HG03439 (cell line): ENCODE results near the gene DCXR.

Experiments
- ATAC-seq: cut with Tn5 transposase; IDR thresholded peaks from one replicate; pipeline ENCODE4 v1.9.1; 2021; ENCODE audit warnings: mild to moderate bottlenecking, moderate library complexity; ENCODE audit not compliant: unreplicated experiment

Gene DCXR

DNA sequence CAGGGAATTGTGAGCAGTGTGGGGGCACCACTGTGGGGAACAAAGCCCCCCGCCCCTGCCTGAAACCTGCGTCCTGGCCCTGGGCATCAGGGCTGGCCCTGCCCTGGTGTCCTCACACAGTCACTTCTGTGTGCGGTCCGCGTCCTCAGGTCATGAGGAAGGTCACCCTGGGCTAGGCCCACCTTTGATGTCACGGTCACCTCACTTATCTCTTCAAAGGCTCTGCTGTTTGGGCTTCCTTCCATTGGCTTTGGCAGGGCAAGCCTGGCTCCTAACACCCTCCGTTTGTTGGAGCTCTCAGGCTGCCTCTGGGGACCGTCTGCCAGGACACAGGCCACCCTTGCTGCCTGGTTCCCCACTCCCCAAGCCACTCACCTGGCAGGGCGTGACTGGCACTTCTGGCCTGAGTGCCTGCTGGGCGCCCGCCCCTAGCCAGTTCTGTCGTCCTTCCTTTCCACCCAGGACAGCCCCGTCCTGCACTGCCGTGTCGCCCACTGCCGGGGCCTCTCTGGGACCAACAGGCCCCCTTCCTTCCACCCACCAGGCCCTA is 23.6 kb downstream of the DCXR start:
- ATAC-seq: no peak

DNA sequence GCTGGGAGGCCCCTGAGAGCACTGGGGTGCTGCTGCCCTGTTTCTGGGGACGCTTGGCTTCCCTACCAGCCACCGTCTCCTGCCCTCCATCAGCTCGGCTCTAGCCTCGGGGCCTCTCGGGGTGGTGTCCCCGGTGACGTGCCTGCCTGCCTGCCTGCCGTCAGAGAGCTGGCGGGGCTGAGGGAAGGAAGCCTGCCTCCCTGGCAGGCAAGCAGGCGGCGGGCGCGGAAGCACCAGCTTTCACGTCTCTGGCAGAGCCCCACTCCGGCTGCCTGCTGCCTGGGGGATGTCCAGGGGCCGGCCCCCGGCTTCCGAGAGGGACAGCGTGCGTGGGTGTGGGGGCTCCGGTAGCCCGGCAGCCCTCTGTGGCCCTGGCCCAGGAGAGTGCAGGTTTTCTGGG is 24.2 kb downstream of the DCXR start:
- ATAC-seq: no peak

DNA sequence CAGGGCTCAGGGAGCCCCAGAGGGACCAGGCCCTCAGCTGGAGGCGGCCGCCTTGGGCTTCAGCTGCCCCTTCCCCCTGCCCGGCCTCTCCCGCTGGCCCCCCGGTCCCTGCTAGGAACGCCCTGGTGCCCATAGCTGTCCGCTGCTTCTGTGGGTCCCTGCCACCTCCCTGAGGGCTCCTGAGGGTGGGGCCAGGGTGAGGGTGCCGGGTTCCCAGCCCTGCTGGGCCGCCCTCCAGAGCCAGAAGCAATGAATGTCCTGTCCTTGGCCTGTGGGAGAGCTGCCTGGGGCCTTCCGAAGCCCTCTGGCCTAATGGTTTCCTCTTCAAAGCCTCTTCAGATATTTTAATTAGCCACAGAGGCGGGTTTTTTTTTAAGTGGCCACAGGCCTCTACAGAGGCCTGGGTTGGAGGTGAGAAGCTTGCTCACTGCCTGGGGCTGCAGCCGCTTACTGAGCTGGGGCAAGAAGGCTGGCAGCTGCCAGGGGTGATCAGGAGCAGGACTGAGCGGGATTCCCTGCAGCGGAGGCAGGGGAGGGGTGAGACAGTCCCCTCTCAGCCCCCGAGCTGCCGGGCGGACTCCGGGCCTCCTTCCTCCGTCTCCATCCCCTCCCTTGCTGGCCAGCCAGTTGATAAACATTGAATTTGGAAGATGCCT is 24.7 kb downstream of the DCXR start:
- no peak for ATAC-seq

DNA sequence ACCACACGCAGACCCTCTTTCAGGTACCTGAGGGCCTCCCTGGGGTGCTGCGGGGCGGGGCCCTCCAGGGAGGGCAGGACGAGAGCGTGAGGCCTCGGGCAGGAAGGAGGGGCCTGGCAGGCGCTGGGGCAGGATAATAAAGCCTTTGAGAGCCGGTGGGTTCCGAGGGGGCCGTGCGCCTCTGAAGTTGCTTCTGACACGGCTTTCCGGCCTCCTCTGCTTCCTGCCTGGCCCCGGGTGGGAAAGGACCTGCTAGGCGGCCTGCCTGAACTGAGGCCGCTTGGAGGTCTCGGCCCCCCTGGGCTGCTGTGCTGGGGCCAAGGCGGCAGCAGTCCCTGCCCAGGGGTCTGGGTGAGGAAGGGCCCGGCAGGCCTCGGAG is 25.2 kb downstream of the DCXR start:
- ATAC-seq: no peak

DNA sequence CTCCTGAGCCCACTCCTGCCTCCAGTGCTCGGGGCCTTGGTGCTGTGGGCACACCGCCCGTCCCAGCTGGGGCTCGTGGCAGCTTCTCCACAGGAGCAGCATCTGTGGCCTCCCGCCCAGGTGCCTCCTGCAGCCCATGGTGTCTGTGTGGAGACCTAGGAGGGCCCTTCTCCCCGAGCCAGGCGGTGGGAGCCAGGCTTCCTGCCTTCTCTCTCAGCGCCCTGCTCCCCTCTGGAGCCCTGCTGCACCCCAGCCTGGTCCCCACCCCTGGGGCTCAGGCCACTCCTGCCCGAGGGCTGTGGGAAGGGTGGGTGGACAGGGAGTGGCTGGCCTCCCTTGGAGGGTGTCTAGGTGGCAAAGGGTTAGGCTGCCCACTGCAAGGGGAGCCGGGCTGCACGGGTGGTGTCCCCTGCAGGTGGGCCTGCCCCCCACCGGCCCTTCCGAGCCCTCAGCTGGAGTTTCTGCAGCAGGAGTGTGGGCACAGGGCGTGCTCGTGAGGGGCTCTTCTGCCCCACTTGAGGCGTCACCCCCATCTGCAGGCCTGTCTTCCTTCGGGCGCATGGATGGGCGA is 25.8 kb downstream of the DCXR start:
- ATAC-seq: no peak

DNA sequence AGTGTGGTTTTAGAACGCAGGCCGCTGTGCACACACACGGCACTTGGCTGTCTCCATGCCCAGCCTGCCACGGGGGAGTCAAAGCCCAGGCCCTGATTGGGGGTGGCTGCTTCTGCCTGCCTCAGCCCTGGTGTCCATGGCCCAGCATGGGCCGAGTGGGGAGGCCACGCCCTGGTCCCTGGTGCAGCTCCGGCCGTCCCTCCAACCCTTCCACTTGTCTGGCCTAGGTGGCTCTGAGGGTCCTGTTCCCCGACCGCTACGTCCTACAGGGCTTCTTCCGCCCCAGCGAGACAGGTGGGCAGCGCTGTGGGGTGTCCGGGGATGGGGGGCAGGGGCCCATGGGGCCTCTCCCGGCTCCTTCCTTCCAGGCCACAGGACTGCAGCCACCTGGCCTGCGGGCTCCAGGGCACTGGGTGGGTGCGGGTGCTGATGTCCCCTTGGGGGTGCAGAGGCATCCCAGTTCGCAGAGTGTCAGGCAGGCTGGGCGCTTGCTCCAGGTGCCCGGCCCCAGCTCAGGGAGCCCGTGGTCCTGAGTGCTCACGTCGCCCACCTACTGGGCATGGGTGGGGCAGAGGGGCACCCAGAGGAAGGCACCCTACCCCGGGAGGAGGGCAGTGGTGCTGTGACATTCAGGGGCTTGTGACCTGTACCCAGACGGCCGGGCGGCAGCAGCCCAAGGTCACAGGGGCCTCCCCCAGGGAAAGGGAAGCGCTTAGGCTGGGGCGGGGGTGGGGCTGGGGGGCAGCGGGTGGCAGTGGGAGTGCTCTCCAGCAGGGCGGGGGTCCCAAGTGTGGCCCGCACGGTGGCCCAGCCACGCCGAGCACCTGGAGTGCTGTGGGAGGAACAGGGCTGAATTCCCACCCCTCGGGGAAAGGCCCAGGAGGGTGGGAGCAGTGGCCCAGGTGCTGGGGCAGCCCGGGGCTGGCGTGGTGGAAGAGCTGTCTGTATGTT is 26.6 kb downstream of the DCXR start:
- ATAC-seq: no peak

DNA sequence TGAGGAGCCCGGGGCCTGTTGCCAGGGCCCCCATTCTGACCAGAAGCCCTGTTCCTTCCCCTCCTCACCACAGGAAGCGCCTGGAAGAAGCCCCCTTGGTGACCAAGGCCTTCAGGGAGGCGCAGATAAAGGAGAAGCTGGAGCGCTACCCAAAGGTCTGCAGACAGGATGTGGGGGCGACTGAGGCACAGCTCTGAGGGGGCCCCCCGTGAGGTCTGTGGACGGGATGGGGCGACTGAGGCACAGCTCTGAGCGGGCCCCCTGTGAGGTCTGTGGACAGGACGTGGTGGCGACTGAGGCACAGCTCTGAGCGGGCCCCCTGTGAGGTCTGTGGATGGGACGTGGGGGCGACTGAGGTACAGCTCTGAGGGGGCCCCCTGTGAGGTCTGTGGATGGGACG is 28.1 kb downstream of the DCXR start:
- no peak for ATAC-seq

DNA sequence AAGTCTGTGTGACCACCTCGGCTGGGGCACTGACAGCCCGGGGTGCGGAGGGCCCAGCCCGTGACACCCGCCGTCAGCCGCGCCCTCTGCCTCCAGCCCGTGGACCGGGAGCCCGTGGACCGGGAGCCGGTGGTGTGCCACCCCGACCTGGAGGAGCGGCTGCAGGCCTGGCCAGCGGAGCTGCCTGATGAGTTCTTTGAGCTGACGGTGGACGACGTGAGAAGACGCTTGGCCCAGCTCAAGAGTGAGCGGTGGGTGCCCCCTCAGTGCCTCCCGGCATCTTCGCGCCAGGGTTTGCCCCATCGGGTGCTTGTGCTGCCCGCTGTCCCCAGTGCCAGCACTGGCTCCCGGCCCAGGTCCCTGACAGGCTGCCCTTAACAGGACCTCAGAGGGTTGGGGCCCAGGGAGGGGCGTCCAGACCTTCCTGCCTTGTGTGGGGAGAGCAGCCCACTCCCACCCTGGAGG is 28.5 kb downstream of the DCXR start:
- ATAC-seq: no peak

DNA sequence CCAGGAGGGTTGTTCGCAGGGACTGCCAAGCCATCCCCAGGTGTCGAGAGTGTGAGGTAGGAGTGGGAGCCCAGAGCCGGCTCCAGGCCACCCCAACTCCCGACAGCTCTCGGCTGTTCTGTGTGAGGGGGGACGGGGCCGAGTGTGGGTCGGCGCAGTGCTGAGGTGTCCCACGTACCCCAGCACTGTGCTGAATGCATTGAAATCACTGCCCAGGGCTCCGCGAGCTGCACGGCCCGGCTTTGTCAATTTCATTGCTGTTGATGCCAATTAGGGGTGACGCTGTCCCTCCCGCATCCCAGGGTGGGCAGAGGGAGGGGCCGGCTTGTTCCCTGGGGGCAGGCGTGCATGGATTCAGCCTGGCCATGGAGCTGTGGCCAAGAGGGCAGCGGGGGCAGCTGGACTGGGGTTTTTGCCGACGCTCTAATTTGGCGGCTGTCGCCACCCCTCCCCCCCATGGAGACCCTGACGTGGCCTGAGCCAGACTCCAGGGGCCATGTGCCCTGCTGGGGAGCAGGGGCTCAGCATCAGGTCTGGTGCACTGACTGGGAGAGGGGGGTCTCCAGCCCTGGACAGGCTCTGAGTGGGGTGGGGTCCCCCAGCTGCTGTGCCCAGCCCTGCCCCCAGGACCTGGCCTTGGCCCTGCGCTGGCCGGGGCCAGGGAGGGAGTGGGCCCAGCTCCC is 29.1 kb downstream of the DCXR start:
- no peak for ATAC-seq

DNA sequence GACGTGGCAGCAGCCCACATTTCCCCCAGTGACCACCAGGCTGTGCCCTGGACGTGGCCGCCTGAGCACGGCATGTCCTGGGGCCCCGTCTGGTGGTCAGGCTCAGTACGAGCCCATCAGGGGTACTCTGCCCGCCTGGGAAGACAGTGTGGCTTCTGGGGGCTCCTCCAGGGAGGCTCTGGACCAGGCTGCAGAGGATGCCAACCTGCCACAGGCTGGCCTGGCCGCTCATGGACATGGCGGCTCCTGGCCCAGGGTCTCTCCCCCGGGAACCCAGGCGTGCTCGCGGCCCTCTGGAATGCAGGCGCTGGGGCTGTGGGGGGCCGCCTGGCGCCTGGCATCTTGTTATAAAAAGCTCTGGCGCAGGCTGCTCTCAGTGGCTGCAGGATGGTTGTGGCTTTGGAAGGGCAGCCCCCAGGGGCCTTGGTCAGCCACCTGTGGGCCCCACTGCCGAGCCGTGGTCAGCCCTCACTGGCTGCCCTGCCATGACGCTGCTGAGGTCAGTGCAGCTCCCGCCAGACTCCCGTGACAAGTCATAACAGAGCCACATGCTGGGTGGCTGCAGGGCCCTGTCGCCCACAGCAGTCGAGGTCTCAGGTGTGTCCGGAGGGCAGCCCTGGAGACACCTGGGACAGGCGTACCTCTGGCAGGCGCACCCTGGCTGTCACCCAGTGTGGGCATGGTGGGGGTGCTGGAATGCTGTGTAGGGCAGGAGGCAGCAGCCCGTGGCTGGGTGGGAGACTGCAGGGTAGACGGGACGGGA is 29.8 kb downstream of the DCXR start:
- no peak for ATAC-seq

DNA sequence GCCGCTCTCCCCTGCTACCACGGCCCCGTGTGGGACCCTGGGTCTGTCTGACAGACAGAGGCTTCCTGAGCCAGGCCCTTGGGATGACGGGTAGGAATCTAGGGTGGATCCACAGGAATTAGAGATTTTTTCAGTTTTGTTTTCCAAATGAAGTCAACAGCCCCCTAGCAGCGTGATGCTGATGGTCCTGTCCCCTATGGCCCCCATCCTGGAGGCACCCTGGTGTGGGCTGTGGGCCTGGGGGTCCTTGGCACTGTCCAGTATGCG is 30.3 kb downstream of the DCXR start:
- ATAC-seq: no peak

DNA sequence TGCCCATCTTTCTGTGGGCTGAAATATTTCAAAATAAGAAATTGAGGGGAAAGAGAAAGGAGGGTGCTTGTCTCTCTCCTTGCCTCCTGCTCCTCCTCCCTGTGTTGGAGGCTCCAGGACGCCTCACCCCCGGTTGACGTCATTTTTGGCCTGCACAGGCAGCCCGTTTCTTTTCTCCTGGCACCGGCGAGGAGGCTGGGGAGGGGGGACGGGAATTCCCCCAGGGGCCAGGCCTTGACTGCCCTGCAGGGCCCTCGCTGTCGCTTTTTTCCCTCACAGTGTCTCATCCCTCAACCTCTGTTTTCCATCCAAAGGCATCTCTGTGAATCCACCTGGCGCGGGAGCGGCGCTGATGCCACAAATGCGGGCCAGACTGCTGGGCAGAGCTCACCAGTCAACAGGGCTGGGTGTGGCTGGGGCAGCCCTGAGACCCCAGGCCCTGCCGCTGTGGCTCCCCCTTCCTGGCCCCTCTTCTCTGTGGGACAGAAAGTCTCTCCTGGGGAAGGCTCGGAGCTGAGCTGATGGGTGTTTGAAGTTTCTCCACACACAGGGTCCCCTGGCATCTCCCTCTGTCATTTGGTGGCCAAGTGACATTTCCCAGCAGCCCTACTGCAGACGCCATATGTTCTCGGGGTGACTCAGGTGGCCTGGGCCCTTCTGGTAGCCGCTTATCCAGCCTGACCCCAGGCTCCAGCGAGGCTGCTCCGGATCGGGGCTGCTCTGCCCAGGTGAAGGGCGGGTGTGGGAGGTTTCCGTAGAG is 30.8 kb downstream of the DCXR start:
- ATAC-seq: no peak

DNA sequence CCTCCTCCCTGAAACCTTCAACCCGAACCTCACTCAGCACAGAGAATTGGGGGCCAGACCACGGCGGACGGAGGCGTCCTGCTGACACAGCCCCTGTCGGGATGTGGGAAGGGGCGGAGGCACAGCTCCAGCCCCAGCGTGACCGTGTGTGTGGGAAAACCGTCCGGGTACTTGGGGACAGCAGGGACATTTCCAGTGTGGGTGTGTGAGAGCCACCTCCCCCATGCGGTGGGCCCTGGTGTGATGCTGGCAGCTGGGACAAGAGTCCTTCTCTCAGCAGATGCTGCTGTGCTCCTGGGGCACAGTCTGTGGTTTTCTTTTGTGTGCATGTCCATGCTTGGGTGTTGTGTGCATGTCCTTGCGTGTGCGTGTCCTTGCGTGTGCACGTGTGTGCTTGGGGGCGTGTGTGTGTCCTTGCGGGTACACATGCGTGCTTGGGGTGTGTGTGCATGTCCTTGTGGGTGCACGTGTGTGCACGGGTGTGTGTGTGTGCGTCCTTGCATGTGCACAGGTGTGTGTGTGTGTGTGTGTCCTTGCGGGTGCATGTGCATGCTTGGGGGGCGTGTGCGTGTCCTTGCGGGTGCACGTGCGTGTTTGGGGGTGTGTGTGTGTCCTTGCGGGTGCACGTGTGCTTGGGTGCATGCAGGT is 31.7 kb downstream of the DCXR start:
- ATAC-seq: no peak

DNA sequence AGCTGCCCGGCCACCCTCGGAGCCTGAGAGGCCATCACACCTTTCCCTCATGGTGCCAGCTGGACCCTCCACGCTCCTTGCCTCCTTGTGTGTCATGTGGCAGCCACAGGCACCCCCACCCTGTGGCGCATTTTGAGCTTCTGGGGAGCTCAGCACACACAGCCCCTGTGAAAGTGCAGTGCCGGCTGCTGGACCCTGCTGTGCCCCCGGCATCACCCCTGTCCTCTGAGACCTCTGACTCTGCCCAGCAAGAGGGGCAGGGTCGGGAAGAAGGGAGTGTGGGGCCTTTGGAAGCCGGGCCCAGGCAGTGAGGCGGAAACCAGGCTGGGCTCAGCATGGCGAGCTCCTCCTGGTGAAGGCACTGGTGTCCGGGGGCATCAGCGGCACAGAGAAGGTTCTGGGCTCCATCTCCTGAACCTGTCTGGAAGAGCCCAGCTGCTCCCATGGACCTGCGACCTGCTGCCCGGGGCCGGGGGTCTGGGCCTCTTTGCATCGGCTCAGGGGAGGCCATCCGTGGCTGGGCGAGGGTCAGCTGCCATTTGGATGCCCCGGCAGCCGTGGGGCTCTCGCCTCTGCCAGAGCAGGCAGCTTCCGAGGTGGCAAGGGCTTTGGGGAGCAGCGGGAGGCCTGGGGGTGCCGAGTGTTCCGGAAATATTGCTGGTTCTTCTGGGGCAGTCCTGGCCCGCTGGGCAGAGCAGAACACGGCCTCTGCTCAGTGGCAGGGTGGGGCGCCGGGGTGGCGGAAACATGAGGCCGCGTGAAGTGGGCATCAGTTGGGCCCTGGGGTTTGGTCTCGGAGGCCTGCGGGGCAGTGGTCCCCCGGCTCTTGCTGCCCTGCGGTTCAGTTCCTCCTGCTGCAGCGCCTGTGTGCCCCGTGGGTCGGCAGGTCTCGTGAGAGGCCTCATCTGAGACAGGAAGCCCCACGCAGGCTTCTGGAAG is 32.7 kb downstream of the DCXR start:
- ATAC-seq: no peak

DNA sequence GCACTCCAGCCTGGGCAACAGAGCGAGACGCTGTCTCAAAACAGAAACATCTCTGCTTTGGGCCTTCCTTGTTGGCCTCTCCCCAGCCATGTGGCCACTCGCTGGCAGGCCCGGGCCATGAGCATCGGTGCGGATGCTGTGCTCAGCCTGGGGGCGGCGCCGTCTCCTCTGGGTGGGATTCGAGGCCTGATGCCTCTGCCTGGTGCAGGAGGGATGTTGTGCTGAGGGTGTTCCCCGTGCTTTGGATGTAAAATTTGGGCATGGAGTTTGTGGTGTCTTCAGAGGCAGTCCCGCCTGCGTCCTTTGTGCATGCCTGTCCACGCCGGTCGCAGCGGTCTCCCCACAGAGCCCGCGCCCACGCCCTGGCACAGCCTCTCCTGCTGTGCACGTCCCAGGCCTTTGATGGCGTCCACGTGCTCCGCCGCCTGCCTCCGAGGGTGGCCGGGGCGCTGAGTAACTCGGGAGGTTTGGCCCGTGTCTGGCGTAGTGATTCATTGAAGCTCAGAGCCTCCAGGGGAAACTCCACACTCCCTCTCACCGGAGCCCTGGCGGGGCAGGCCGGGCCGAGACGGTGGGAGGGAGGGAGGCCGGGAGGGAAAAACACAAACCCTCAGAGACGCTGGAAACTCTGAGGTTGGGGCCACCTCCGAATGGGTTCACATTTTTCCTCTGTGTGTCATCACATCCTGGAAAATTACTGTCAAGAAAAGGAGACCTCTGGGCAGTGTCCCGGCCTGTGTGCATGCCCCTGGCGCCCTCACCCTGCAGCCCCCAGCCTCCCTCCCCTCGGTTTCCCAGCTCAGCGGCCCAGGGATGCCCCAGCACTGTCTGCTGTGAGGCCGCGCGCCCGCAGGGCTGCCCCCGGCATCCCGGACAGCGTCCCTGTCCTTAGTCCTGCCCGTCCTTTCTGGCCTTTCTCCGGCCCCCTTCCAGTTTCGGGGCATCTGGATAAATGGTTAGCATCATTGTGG is 33.8 kb downstream of the DCXR start:
- no peak for ATAC-seq

DNA sequence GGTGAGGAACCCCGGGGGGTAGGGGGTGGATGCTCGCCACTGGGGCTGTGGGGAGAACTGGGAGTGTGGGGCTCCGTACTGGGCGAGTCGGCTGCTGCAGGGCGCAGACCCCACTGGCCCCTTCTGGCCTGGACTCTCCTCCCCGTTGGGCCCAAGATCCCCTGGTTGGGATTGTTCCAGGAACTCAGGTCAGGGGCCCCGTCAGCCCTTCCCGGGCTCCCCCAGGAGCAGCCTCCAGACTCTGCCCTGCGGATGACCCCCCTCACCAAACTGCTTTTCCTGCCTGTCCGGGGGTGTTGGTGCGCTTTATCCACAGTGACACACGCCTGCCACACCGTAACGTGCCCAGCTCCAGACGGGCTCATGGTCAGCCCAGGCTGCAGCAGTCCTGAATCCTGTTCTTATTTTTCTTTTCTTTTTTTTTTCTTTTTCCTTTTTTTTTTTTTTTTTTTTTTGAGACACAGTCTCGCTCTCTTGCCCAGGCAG is 35.9 kb downstream of the DCXR start:
- ATAC-seq: no peak
